SH-SY5Y (cell line): Measurements from ENCODE around the gene ZNF428.

Experiments
- GATA2 ChIP-seq: IDR thresholded peaks from 2 replicates; pipeline ENCODE4 v1.6.1; 2011; ENCODE audit warnings: mild to moderate bottlenecking, low read depth, low read length
- GATA3 ChIP-seq: IDR thresholded peaks from 2 replicates; pipeline ENCODE4 v1.6.1; 2011; ENCODE audit warnings: low read depth, mild to moderate bottlenecking, low read length, moderate library complexity

- no peak for TF ChIP-seq GATA3
- TF ChIP-seq GATA2 = no peak
These were observed 56.7 kb downstream of the ZNF428 start for GRCh38 chr19:43562698-43563241.
